ENCODE data around the gene CYB5R3. TPM values are rescaled to one million over a fixed set of nuclear protein-coding genes. Genes with fewer than 3 reads are reported as not detected.

Gene CYB5R3
- polyA plus RNA-seq, 2 of the 4 experiments (the other 2 are of a cell fraction): 30.8 to 51.8 TPM

DNA sequence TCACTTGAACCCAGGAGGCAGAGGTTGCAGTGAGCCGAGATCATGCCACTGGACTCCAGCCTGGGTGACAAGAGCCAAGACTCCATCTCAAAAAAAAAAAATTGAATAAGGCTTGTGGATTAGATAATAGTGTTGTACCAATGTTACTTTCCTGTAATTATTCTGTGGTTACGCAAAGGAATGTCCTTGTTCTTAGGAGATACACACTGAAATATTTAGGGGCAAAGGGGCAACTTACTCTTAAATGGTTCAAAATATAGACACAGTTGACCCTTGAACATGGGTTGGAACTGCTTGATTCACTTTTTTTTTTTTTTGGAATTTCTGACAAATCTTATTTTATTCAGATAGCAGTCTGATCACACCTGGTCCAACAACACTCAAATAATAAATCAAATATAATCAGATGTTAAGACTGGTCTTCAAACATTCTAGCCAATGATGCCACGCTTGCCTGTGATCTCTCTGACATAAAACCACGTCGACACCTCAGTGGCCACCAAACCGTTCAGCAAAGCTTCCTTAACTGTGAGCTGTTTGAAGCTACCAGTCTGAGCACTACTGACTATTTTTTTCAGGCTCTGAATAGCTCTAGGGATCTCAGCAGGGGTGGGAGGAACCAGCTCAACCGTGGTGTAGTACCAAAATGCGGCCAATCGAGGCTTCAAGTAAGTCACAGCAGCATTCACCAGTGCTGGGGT lies 9.5 kb downstream of the CYB5R3 start:
- DNase-seq (ENCODE audit: low read depth in 1 of 2, low spot score in 1 of 2) (no peak), ATAC-seq (no peak), FAIRE-seq (no peak)
- WGBS (ENCODE audit: missing lambda C conversion rate): 95% methylated on average over 9 of the region's 9 CpGs
- ChIA-PET CTCF (no interaction called here), POLR2A (interaction anchor here (0.6 to 2.2 kb wide), 2 partner anchors 10 to 106 kb away, joined by 4 to 13 read pairs; partner anchors contain the start of gene CYB5R3)
- Histone ChIP-seq H3K27ac (no peak overlapping the region), H3K4me3 (no peak overlapping the region), H3K4me1 (peaks cover 19% of the 10 kb centered on the region), H3K4me2 (no peak overlapping the region), H3K9me3 (no peaks in the 10 kb centered on the region)
- TF ChIP-seq NR3C1 (IDR thresholded peaks at IDR 0.05) (no peak), PHF8 (IDR thresholded peaks at IDR 0.05; ENCODE audit: borderline replicate concordance, low read depth) (no peak), RAD21 (conservative IDR thresholded peaks at IDR 0.05 in 1 of 2, IDR thresholded peaks at IDR 0.05 in 1 of 2) (no peak), CEBPB (IDR thresholded peaks at IDR 0.05) (no peak)
- TF ChIP-seq, protein P1, sequence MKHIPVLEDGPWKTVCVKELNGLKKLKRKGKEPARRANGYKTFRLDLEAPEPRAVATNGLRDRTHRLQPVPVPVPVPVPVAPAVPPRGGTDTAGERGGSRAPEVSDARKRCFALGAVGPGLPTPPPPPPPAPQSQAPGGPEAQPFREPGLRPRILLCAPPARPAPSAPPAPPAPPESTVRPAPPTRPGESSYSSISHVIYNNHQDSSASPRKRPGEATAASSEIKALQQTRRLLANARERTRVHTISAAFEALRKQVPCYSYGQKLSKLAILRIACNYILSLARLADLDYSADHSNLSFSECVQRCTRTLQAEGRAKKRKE (CRISPR knock-in tag; IDR thresholded peaks at IDR 0.05; ENCODE audit: low read depth): no peak
- TF ChIP-seq, protein P2, sequence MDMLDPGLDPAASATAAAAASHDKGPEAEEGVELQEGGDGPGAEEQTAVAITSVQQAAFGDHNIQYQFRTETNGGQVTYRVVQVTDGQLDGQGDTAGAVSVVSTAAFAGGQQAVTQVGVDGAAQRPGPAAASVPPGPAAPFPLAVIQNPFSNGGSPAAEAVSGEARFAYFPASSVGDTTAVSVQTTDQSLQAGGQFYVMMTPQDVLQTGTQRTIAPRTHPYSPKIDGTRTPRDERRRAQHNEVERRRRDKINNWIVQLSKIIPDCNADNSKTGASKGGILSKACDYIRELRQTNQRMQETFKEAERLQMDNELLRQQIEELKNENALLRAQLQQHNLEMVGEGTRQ (IDR thresholded peaks at IDR 0.05): no peak

DNA sequence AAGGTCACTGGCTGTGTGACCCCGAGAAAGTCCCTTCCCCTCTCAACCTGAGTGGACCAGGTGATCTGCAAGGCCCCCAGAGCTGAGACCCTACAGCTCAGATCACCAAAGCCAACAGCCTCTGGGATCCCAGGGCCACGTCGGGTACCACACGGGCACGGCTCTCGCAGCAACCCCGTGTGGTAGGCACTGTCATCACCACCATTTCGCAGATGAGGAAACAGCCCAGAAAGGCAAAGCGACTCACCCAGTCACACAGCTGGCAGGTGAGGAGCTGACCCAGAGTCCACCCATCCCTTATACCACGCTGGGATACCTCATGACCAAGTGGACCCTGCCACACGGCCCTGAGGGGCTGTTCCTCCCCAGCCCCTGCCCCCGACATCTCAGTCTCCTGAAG lies 11.6 kb downstream of the CYB5R3 start:
- ATAC-seq (peak in 1 of 2 experiments; percentile 77; a peak in 3 of 6 replicates), DNase-seq (ENCODE audit: low read depth in 1 of 2, low spot score in 1 of 2) (no peak), FAIRE-seq (no peak)
- POLR2A ChIA-PET: interaction anchor here (2.5 kb wide), 1 partner anchor 12 kb away, joined by 9 read pairs; the partner anchor contains the start of gene CYB5R3
- no peak overlapping the region for H3K27ac ChIP-seq
- 100% methylated on average over 2 of the region's 12 CpGs for WGBS (ENCODE audit: missing lambda C conversion rate)
- H3K4me1 ChIP-seq: peaks cover 17% of the 10 kb centered on the region
- H3K4me3 ChIP-seq: no peak overlapping the region
- TF ChIP-seq MYC (IDR thresholded peaks at IDR 0.05; ENCODE audit: borderline replicate concordance, low read length): no peak
- no peaks in the 10 kb centered on the region for H3K9me3 ChIP-seq
- H3K4me2 ChIP-seq: no peak overlapping the region
- CTCF ChIA-PET: interaction anchor here (2.3 to 4.2 kb wide), 2 partner anchors 13 to 16 kb away, joined by 10 to 32 read pairs; partner anchors contain the start of gene CYB5R3

DNA sequence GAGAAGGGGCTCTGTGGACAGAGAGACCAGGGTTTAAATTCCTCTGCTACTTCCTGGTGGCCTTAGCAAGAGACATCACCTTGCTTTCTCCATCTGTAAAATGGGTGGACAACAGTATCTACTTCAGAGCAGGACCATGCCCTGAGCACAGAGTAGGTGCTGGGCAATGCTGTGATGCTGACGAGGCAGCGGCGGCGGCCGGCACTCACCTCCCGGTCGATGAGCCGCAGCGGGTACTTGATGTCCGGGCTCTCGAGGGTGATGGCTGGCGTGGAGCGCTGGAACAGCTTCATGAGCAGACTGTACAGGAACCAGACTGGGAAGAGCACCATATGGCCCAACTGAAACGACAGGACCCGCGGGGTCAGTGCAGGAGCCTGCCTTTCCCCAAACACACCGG lies 12.7 kb downstream of the CYB5R3 start:
- whole genome bisulfite sequencing (ENCODE audit: missing lambda C conversion rate): 98% methylated on average over 16 of the region's 17 CpGs
- CTCF ChIA-PET: interaction anchor here (2.3 to 4.2 kb wide), 2 partner anchors 14 to 15 kb away, joined by 10 to 32 read pairs; partner anchors contain the start of gene CYB5R3
- no peak for ATAC-seq
- no peak overlapping the region for H3K4me3 ChIP-seq
- no peaks in the 10 kb centered on the region for H3K9me3 ChIP-seq
- no peak overlapping the region for H3K4me2 ChIP-seq
- no peak for FAIRE-seq
- peaks cover 17% of the 10 kb centered on the region for H3K4me1 ChIP-seq
- POLR2A ChIA-PET: interaction anchor here (2.5 kb wide), 1 partner anchor 13 kb away, joined by 9 read pairs; the partner anchor contains the start of gene CYB5R3
- peak overlapping the region; percentile 72 to 73; a peak in 5 of 6 replicates for H3K27ac ChIP-seq
- no peak for DNase-seq (ENCODE audit: low read depth in 1 of 2, low spot score in 1 of 2)
- TF ChIP-seq SMC3 (IDR thresholded peaks at IDR 0.05): no peak
- TF ChIP-seq, protein P3, sequence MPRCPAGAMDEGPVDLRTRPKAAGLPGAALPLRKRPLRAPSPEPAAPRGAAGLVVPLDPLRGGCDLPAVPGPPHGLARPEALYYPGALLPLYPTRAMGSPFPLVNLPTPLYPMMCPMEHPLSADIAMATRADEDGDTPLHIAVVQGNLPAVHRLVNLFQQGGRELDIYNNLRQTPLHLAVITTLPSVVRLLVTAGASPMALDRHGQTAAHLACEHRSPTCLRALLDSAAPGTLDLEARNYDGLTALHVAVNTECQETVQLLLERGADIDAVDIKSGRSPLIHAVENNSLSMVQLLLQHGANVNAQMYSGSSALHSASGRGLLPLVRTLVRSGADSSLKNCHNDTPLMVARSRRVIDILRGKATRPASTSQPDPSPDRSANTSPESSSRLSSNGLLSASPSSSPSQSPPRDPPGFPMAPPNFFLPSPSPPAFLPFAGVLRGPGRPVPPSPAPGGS (IDR thresholded peaks at IDR 0.05): no peak
- TF ChIP-seq MYC (IDR thresholded peaks at IDR 0.05; ENCODE audit: borderline replicate concordance, low read length): no peak
- TF ChIP-seq CBX8 (IDR thresholded peaks at IDR 0.05): no peak
- TF ChIP-seq, protein P4, sequence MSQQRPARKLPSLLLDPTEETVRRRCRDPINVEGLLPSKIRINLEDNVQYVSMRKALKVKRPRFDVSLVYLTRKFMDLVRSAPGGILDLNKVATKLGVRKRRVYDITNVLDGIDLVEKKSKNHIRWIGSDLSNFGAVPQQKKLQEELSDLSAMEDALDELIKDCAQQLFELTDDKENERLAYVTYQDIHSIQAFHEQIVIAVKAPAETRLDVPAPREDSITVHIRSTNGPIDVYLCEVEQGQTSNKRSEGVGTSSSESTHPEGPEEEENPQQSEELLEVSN (IDR thresholded peaks at IDR 0.05; ENCODE audit: borderline replicate concordance, low read depth): no peak
- no peak for TF ChIP-seq KDM1A (IDR thresholded peaks at IDR 0.05; ENCODE audit: low read depth)
- TF ChIP-seq NFE2L2 (conservative IDR thresholded peaks at IDR 0.05; ENCODE audit: low read length): no peak
- no peak for TF ChIP-seq FOSL2 (IDR thresholded peaks at IDR 0.05)
- TF ChIP-seq FOSL2 (CRISPR knock-in tag; IDR thresholded peaks at IDR 0.05): no peak
- TF ChIP-seq BHLHE40 (IDR thresholded peaks at IDR 0.05; ENCODE audit: low read depth, low read length): no peak
- no peak for TF ChIP-seq EHMT2 (IDR thresholded peaks at IDR 0.05; ENCODE audit: low read depth)
